DOHH2 (cell line): Measurements from ENCODE around the gene PLCG2.

ENCODE experiments used
- H3F3A ChIP-seq: fragments of 200-600 bp; sonication (generic), shearing (Covaris generic); 2 replicates; pipeline ENCODE4 v1.6.0; 2016; ENCODE audit warnings: antibody characterized with exemption, mild to moderate bottlenecking; ENCODE audit not compliant: control insufficient read depth, insufficient read depth
- H3K27ac ChIP-seq: fragments of 200-600 bp; sonication (generic); 2 replicates; pipeline ENCODE4 v1.5.1; 2014; ENCODE audit warnings: low read depth, mild to moderate bottlenecking, low read length, moderate library complexity
- H3K27me3 ChIP-seq: fragments of 200-600 bp; sonication (generic); 2 replicates; pipeline ENCODE4 v1.6.1; 2014; ENCODE audit warnings: mild to moderate bottlenecking, low read length, mixed read lengths; ENCODE audit not compliant: control insufficient read depth
- H3K36me3 ChIP-seq: fragments of 200-600 bp; sonication (generic); 2 replicates; pipeline ENCODE4 v1.6.1; 2014; ENCODE audit warnings: mild to moderate bottlenecking, low read length, moderate library complexity, mixed read lengths; ENCODE audit not compliant: control insufficient read depth
- H3K4me1 ChIP-seq: fragments of 200-600 bp; sonication (generic); 2 replicates; pipeline ENCODE4 v1.6.1; 2014; ENCODE audit warnings: mild to moderate bottlenecking, low read length, mixed read lengths; ENCODE audit not compliant: control insufficient read depth
- H3K4me2 ChIP-seq: fragments of 200-600 bp; sonication (generic); 2 replicates; pipeline ENCODE4 v1.6.0; 2014; ENCODE audit warnings: mild to moderate bottlenecking, low read length, moderate library complexity
- H3K4me3 ChIP-seq: fragments of 200-600 bp; sonication (generic); 2 replicates; pipeline ENCODE4 v1.5.1; 2014; ENCODE audit warnings: mild to moderate bottlenecking, low read length, mixed read lengths
- H3K79me2 ChIP-seq: fragments of 200-600 bp; sonication (generic); 2 replicates; pipeline ENCODE4 v1.6.1; 2014; ENCODE audit warnings: mild to moderate bottlenecking, low read length, mixed read lengths; ENCODE audit not compliant: control insufficient read depth
- H3K9me2 ChIP-seq: fragments of 200-600 bp; sonication (generic); replicated peaks from 2 replicates; pipeline ENCODE4 v1.6.1; 2014; ENCODE audit warnings: mild to moderate bottlenecking, low read length, mixed read lengths; ENCODE audit not compliant: control insufficient read depth
- H3K9me3 ChIP-seq: fragments of 200-600 bp; sonication (generic); 2 replicates; pipeline ENCODE4 v1.6.1; 2014; ENCODE audit warnings: antibody characterized with exemption, low read length, mixed read lengths; ENCODE audit not compliant: control insufficient read depth, insufficient read depth
- H4K20me1 ChIP-seq: fragments of 200-600 bp; sonication (generic); 2 replicates; pipeline ENCODE4 v1.6.0; 2014; ENCODE audit warnings: low read depth, mild to moderate bottlenecking, antibody characterized with exemption, low read length, moderate library complexity; ENCODE audit not compliant: control insufficient read depth, insufficient read depth
- CTCF ChIP-seq: fragments of 200-600 bp; sonication (generic); IDR thresholded peaks from one replicate; pipeline ENCODE4 v1.5.1; 2014; ENCODE audit warnings: antibody characterized with exemption, mild to moderate bottlenecking, low read depth, low read length; ENCODE audit not compliant: poor library complexity, severe bottlenecking
- EZH2phosphoT487 ChIP-seq: fragments of 200-600 bp; sonication (generic); IDR thresholded peaks from 2 replicates; pipeline ENCODE4 v1.6.1; 2017; ENCODE audit warnings: borderline replicate concordance, mild to moderate bottlenecking, antibody characterized with exemption, low read length, moderate library complexity, mixed read lengths

PLCG2 gene

GRCh38 chr16:81817789-81818567 lies 38.9 kb downstream of the PLCG2 start:
- peaks cover 69% of the 10 kb centered on the region for H3F3A ChIP-seq
- peak overlapping the region; percentile 100 for H3K27ac ChIP-seq
- peaks cover 53% of the 10 kb centered on the region for H3K36me3 ChIP-seq
- peak overlapping the region; percentile 99 for H3K4me2 ChIP-seq
- peaks cover 96% of the 10 kb centered on the region for H3K4me1 ChIP-seq
- H4K20me1 ChIP-seq: no peaks in the 10 kb centered on the region
- peak overlapping the region; percentile 76 for H3K4me3 ChIP-seq
- no peaks in the 10 kb centered on the region for H3K9me3 ChIP-seq
- no peaks in the 10 kb centered on the region for H3K27me3 ChIP-seq
- H3K79me2 ChIP-seq: peaks cover 85% of the 10 kb centered on the region
- no peaks in the 10 kb centered on the region for H3K9me2 ChIP-seq
- no peak for TF ChIP-seq CTCF
- no peak for TF ChIP-seq EZH2phosphoT487

- H4K20me1 ChIP-seq: no peaks in the 10 kb centered on the region
- no peak for TF ChIP-seq CTCF
- H3K36me3 ChIP-seq: peaks cover 56% of the 10 kb centered on the region
- H3K27ac ChIP-seq: peak overlapping the region; percentile 100
- H3K27me3 ChIP-seq: no peaks in the 10 kb centered on the region
- peak overlapping the region; percentile 76 for H3K4me3 ChIP-seq
- H3K9me3 ChIP-seq: no peaks in the 10 kb centered on the region
- H3K9me2 ChIP-seq: no peaks in the 10 kb centered on the region
- H3K4me2 ChIP-seq: peak overlapping the region; percentile 99
- H3K79me2 ChIP-seq: peaks cover 85% of the 10 kb centered on the region
- H3K4me1 ChIP-seq: peaks cover 96% of the 10 kb centered on the region
- peaks cover 73% of the 10 kb centered on the region for H3F3A ChIP-seq
These were observed 39.4 kb downstream of the PLCG2 start for GRCh38 chr16:81818568-81818896.

GRCh38 chr16:81818905-81819304 lies 39.8 kb downstream of the PLCG2 start:
- Histone ChIP-seq H3K9me2 (no peaks in the 10 kb centered on the region), H3K9me3 (no peaks in the 10 kb centered on the region), H3K27me3 (no peaks in the 10 kb centered on the region), H3F3A (peaks cover 73% of the 10 kb centered on the region), H3K4me1 (peaks cover 96% of the 10 kb centered on the region), H3K4me3 (peak overlapping the region; percentile 76), H3K4me2 (peak overlapping the region; percentile 99), H3K27ac (peak overlapping the region; percentile 100), H3K36me3 (peaks cover 58% of the 10 kb centered on the region), H4K20me1 (no peaks in the 10 kb centered on the region), H3K79me2 (peaks cover 85% of the 10 kb centered on the region)
- no peak for TF ChIP-seq CTCF
- TF ChIP-seq EZH2phosphoT487: no peak
